ENCODE data around the gene AQP12B.

DNA sequence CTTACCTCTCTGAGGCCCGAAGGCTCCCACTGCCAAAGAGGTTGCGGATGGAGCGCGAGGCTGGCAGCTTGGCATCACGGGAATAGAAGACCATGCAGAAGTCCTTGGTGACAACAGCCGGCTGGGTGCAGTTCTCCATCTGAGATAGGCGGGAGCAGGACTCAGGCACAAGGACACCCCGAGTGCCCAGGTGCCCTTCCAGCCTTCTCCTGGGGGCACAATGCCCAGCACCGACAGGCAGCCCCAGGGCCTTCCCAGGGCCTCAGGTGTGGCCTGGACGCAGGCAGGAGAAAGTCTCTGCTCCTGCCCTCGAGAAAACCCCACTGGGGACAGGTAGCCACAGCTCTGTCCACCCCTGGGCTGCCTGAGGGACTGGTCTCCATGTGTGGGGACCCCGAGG is 42.6 kb upstream of the AQP12B start:
- TF ChIP-seq ZNF274 (IDR thresholded peaks at IDR 0.05; ENCODE audit: low read depth, low read length) = no peak
- no peak for TF ChIP-seq SUZ12 (IDR thresholded peaks at IDR 0.05; ENCODE audit: extremely low read depth, insufficient read depth, insufficient read length)
- no peak for TF ChIP-seq YY1 (IDR thresholded peaks at IDR 0.05; ENCODE audit: insufficient read depth, insufficient read length)
